Sigmoid colon (tissue), 4 donors: ENCODE results near the gene DNAJC3.

Experiments
- CTCF ChIP-seq, 4 experiments: fragments of 450-650 bp in 3 of 4; fragments of 200-600 bp in 1 of 4; IDR thresholded peaks; one replicate each; pipeline ENCODE4 v1.5.1; 2016 to 2019; ENCODE audit warnings: antibody characterized with exemption in 4 of 4, mild to moderate bottlenecking in 3 of 4, moderate library complexity in 2 of 4
- EP300 ChIP-seq, 4 donors: sonication (generic); formaldehyde crosslinking; IDR thresholded peaks; one replicate each; pipeline ENCODE4 v1.6.1; 2017; ENCODE audit warnings: antibody characterized with exemption in 4 of 4

- TF ChIP-seq CTCF (IDR thresholded peaks at IDR 0.05) (no peak), EP300 (IDR thresholded peaks at IDR 0.05) (no peak)
These were observed 129.0 kb downstream of the DNAJC3 start for GRCh38 chr13:95805921-95806320.
